KMS-11 (cell line): ENCODE data around the gene HAPLN2.

Experiments used
- H2AFZ ChIP-seq: fragments of 200-600 bp; sonication (generic); 2 replicates; pipeline ENCODE4 v1.6.1; 2016; ENCODE audit warnings: antibody characterized with exemption, mixed run types, low read depth
- H3K27ac ChIP-seq: fragments of 200-600 bp; sonication (generic); 2 replicates; pipeline ENCODE4 v1.6.1; 2016; ENCODE audit warnings: mild to moderate bottlenecking, mixed run types
- H3K27me3 ChIP-seq: fragments of 200-600 bp; sonication (generic); 2 replicates; pipeline ENCODE4 v1.6.1; 2017; ENCODE audit warnings: mild to moderate bottlenecking, low read depth, mixed run types, moderate library complexity; ENCODE audit not compliant: insufficient read depth
- H3K36me3 ChIP-seq: fragments of 200-600 bp; sonication (generic); 2 replicates; pipeline ENCODE4 v1.6.1; 2017; ENCODE audit warnings: mild to moderate bottlenecking, mixed run types; ENCODE audit not compliant: insufficient read depth
- H3K4me1 ChIP-seq: fragments of 200-600 bp; sonication (generic); 2 replicates; pipeline ENCODE4 v1.6.1; 2016; ENCODE audit warnings: mild to moderate bottlenecking, low read depth, mixed run types; ENCODE audit not compliant: poor library complexity, severe bottlenecking
- H3K4me2 ChIP-seq: fragments of 200-600 bp; sonication (generic); 2 replicates; pipeline ENCODE4 v1.7.0; 2016; ENCODE audit warnings: mild to moderate bottlenecking, mixed run types
- H3K4me3 ChIP-seq: fragments of 200-600 bp; sonication (generic); IDR thresholded peaks from 2 replicates; pipeline ENCODE4 v1.6.1; 2017; ENCODE audit warnings: low read depth, low read length, mixed read lengths; ENCODE audit not compliant: insufficient read depth
- H3K79me2 ChIP-seq: fragments of 200-600 bp; sonication (generic); 2 replicates; pipeline ENCODE4 v1.6.1; 2016; ENCODE audit warnings: low read depth, mixed run types; ENCODE audit not compliant: insufficient read depth
- H3K9ac ChIP-seq: fragments of 200-600 bp; sonication (generic); 2 replicates; pipeline ENCODE4 v1.6.1; 2016; ENCODE audit warnings: mild to moderate bottlenecking, mixed run types
- H4K20me1 ChIP-seq: fragments of 200-600 bp; sonication (generic); 2 replicates; pipeline ENCODE4 v1.6.1; 2016; ENCODE audit warnings: mild to moderate bottlenecking, mixed run types; ENCODE audit not compliant: insufficient read depth
- TF ChIP-seq, protein P1 (sequence below): fragments of 200-600 bp; sonication (generic); conservative IDR thresholded peaks from 2 replicates; pipeline ENCODE4 v1.6.1; 2017; ENCODE audit warnings: low read depth, mild to moderate bottlenecking, antibody characterized with exemption, low read length, moderate library complexity, mixed read lengths

Gene HAPLN2

DNA sequence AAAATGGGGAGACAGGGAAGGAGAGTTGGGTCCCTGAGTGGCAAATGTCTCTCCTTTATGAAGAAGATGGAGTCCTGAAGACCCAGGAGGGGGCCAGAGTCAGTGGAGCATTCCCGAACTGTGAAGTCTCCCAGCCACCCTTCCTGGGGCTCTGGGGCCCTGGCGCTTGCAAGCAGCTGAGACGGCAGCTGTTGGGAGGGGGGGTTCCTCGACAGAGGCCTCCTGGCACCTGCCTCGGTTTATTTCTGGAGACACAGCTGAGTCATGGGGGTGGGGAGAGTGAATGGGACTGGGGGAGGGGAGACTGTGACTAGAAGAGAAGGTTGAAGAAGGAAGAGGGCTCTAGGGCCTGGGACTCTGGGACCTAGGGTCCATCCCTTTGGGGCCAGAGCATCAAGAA is 44.0 kb downstream of the HAPLN2 start:
- no peak overlapping the region for H3K4me2 ChIP-seq
- peaks cover 53% of the 10 kb centered on the region for H3K4me1 ChIP-seq
- peaks cover 8% of the 10 kb centered on the region; the same call in 1 of the 2 replicates for H3K79me2 ChIP-seq

DNA sequence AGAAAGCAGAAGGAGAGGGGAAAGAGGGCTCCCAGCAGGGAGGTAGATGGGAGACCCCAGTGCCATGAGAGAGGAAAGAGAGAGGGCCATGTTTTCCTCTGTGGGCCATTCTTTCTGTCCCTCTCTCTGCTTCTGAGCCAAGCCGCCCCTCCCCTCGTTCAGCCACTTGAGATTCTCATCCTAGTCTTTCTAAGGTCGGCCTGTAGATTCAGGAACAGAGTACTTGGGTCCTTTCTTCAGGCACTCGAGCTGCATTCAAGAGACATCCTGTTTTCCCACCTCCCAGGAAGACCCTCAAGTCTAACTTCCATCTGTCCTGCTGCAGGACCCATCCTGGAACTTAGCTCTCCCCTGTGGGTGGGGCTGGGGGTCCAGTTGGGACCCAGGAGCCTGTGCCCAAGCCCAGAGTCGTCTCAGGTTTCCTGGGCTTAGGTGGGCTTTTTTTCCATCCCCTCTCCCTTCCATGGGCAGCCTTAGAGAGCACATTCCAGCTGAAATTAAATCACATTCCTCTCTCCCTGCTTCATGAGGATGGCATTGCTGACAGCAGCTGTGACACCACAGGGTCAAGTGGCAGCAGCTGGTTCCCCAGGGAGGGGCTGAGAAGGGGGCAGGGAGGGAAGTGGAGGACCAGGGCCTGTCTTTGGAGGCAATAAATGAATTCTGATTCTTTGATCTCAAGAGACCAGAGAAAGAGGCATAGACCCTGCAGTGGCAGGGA is 45.0 kb downstream of the HAPLN2 start:
- Histone ChIP-seq H3K4me1 (peaks cover 52% of the 10 kb centered on the region), H3K27ac (no peak overlapping the region), H3K79me2 (peaks cover 8% of the 10 kb centered on the region; the same call in 1 of the 2 replicates), H2AFZ (no peak overlapping the region), H3K4me2 (no peak overlapping the region; the same call in 1 of the 2 replicates), H3K9ac (no peak overlapping the region), H3K4me3 (no peak overlapping the region), H3K27me3 (peaks cover 56% of the 10 kb centered on the region; the same call in 1 of the 2 replicates), H4K20me1 (no peaks in the 10 kb centered on the region), H3K36me3 (no peaks in the 10 kb centered on the region)
- TF ChIP-seq, protein P1, sequence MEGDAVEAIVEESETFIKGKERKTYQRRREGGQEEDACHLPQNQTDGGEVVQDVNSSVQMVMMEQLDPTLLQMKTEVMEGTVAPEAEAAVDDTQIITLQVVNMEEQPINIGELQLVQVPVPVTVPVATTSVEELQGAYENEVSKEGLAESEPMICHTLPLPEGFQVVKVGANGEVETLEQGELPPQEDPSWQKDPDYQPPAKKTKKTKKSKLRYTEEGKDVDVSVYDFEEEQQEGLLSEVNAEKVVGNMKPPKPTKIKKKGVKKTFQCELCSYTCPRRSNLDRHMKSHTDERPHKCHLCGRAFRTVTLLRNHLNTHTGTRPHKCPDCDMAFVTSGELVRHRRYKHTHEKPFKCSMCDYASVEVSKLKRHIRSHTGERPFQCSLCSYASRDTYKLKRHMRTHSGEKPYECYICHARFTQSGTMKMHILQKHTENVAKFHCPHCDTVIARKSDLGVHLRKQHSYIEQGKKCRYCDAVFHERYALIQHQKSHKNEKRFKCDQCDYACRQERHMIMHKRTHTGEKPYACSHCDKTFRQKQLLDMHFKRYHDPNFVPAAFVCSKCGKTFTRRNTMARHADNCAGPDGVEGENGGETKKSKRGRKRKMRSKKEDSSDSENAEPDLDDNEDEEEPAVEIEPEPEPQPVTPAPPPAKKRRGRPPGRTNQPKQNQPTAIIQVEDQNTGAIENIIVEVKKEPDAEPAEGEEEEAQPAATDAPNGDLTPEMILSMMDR = no peak

More for the DNA sequence above, 44.0 kb downstream of the HAPLN2 start:
- H3K4me3 ChIP-seq = no peak overlapping the region
- peaks cover 62% of the 10 kb centered on the region; the same call in 1 of the 2 replicates for H3K27me3 ChIP-seq
- H4K20me1 ChIP-seq = no peaks in the 10 kb centered on the region
- H3K27ac ChIP-seq = no peak overlapping the region
- TF ChIP-seq, protein P1 = no peak
- H3K36me3 ChIP-seq = no peaks in the 10 kb centered on the region
- no peak overlapping the region for H2AFZ ChIP-seq
- H3K9ac ChIP-seq = no peak overlapping the region

DNA sequence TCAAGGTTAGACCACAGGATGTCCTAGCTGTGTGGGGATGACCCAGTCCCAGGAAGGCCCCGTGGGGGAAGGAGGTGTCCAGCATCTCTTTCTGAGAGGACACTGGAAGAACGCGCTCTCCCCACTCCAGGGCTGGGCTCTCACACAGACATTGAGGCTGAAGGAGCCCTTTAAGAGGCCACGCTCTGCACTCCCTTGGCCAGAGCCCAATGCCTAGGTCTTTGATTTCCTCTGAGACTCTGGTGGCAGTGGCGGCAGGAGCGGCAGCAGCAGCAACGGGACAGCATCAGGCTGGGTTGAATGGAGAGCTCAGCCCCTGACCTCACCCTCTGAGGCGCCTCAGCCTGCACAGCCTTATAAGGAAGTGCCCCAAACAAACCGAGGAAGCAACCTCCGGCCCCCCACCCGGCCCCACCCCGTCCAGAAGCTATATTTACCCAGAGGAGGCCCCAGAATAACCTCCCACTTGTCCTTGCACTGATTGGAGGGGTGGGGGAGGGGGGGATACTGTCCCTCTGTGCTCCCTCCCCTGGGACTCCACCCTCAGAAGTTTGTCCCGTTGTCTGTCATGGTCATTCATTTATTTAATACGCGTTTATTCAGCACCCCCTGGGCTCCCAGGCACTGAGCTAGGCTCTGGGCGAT is 45.7 kb downstream of the HAPLN2 start:
- TF ChIP-seq, protein P1 = no peak
- Histone ChIP-seq H3K4me2 (no peak overlapping the region; the same call in 1 of the 2 replicates), H2AFZ (no peak overlapping the region), H3K79me2 (peaks cover 8% of the 10 kb centered on the region; the same call in 1 of the 2 replicates), H3K27ac (no peak overlapping the region), H3K4me1 (peaks cover 45% of the 10 kb centered on the region), H3K4me3 (no peak overlapping the region), H4K20me1 (no peaks in the 10 kb centered on the region), H3K36me3 (no peaks in the 10 kb centered on the region), H3K27me3 (peaks cover 62% of the 10 kb centered on the region; the same call in 1 of the 2 replicates), H3K9ac (no peak overlapping the region)

DNA sequence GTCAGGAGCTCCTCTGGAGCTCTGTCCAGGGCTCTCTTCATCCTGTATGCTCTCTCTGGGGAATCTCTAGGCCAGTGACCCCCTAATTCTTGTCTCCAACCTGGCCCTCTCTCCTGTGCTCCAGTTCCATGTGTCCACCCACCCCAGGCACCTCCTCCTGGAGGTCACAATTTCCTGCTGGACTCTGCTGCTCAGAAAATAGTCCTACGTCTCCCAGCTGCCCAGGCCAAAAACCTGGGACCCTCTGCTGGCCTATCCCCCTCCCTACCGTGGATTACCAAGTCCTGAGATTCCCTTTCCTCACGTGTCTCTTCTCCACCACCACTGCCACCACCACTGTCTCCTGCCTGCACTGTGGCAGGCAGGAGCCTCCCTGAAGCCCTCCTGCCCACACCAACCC is 46.3 kb downstream of the HAPLN2 start:
- Histone ChIP-seq H3K27ac (no peak overlapping the region), H3K79me2 (peaks cover 6% of the 10 kb centered on the region; the same call in 1 of the 2 replicates), H3K9ac (no peak overlapping the region), H3K4me3 (no peak overlapping the region), H3K36me3 (no peaks in the 10 kb centered on the region), H3K4me2 (no peak overlapping the region), H3K27me3 (peaks cover 68% of the 10 kb centered on the region), H2AFZ (no peak overlapping the region), H3K4me1 (peaks cover 45% of the 10 kb centered on the region), H4K20me1 (no peaks in the 10 kb centered on the region)
- TF ChIP-seq, protein P1 = no peak
